Measurements from ENCODE around the gene IL22RA1. TPM values are rescaled to one million over a fixed set of nuclear protein-coding genes. Genes with fewer than 3 reads are reported as not detected.

IL22RA1 gene
- total RNA-seq, 4 donors from 2014 or later: 0.23 TPM; not detected in 3

GRCh38 chr1:24130385-24130784 is 12.6 kb downstream of the IL22RA1 start:
- TF ChIP-seq POLR2A (IDR thresholded peaks at IDR 0.05; ENCODE audit: low read depth): no peak
- H3K4me1 ChIP-seq: peaks cover 0 to 6% (median 0%) of the 10 kb centered on the region in 4 donors
- 88% methylated on average over 3 of the region's 3 CpGs for WGBS

GRCh38 chr1:24127801-24128363 is 15.1 kb downstream of the IL22RA1 start:
- Histone ChIP-seq H3K27me3 (no peaks in the 10 kb centered on the region), H3K4me3 (no peak overlapping the region), H3K27ac (replicated peaks in 1 of 4) (no peak overlapping the region), H3K36me3 (no peaks in the 10 kb centered on the region), H3K4me1 (peaks cover 0 to 6% (median 0%) of the 10 kb centered on the region in 4 donors), H3K9me3 (peaks cover 0 to 16% (median 7%) of the 10 kb centered on the region in 4 donors)
- TF ChIP-seq CTCF (IDR thresholded peaks at IDR 0.05): no peak
- no peak for TF ChIP-seq EP300 (IDR thresholded peaks at IDR 0.05)
- TF ChIP-seq POLR2A (IDR thresholded peaks at IDR 0.05; ENCODE audit: low read depth): no peak
- TF ChIP-seq POLR2AphosphoS5 (IDR thresholded peaks at IDR 0.05): no peak
- intact Hi-C loops (cut with DNase I): no loop called here
- no peak for DNase-seq (ENCODE audit: extremely low spot score)
- WGBS: 91% methylated on average over 7 of the region's 7 CpGs

More at GRCh38 chr1:24130385-24130784, 12.6 kb downstream of the IL22RA1 start:
- no peak for DNase-seq (ENCODE audit: extremely low spot score)
- Histone ChIP-seq H3K27ac (replicated peaks in 1 of 4) (no peak overlapping the region), H3K27me3 (no peaks in the 10 kb centered on the region), H3K9me3 (peaks cover 0 to 16% (median 7%) of the 10 kb centered on the region in 4 donors), H3K4me3 (no peak overlapping the region), H3K36me3 (no peaks in the 10 kb centered on the region)
- intact Hi-C loops (cut with DNase I): no loop called here

GRCh38 chr1:24127134-24127800 is 15.7 kb downstream of the IL22RA1 start:
- intact Hi-C loops (cut with DNase I): no loop called here

GRCh38 chr1:24126672-24127023 is 16.3 kb downstream of the IL22RA1 start:
- Histone ChIP-seq H3K4me1 (peaks cover 0 to 6% (median 0%) of the 10 kb centered on the region in 4 donors), H3K27me3 (no peaks in the 10 kb centered on the region), H3K4me3 (no peak overlapping the region), H3K27ac (replicated peaks in 1 of 4) (no peak overlapping the region), H3K9me3 (peaks cover 0 to 16% (median 7%) of the 10 kb centered on the region in 4 donors), H3K36me3 (no peaks in the 10 kb centered on the region)
- no peak for TF ChIP-seq EP300 (IDR thresholded peaks at IDR 0.05)
- no peak for TF ChIP-seq POLR2AphosphoS5 (IDR thresholded peaks at IDR 0.05)
- no peak for DNase-seq (ENCODE audit: extremely low spot score)
- intact Hi-C loops (cut with DNase I): no loop called here
- 83% methylated on average over 5 of the region's 5 CpGs for WGBS

More at GRCh38 chr1:24127134-24127800, 15.7 kb downstream of the IL22RA1 start:
- Histone ChIP-seq H3K9me3 (peaks cover 0 to 16% (median 7%) of the 10 kb centered on the region in 4 donors), H3K4me3 (no peak overlapping the region), H3K27me3 (no peaks in the 10 kb centered on the region), H3K27ac (replicated peaks in 1 of 4) (no peak overlapping the region), H3K36me3 (no peaks in the 10 kb centered on the region), H3K4me1 (peaks cover 0 to 6% (median 0%) of the 10 kb centered on the region in 4 donors)
- DNase-seq (ENCODE audit: extremely low spot score): no peak
- TF ChIP-seq POLR2AphosphoS5 (IDR thresholded peaks at IDR 0.05) (no peak), CTCF (IDR thresholded peaks at IDR 0.05) (no peak), EP300 (IDR thresholded peaks at IDR 0.05) (no peak), POLR2A (IDR thresholded peaks at IDR 0.05; ENCODE audit: low read depth) (no peak)
- WGBS: 93% methylated on average over 3 of the region's 3 CpGs

- no peaks in the 10 kb centered on the region for H3K36me3 ChIP-seq
- peaks cover 0 to 6% (median under 1%) of the 10 kb centered on the region in 4 donors for H3K4me1 ChIP-seq
- no peaks in the 10 kb centered on the region for H3K27me3 ChIP-seq
- DNase-seq (ENCODE audit: extremely low spot score): no peak
- intact Hi-C loops (cut with DNase I): no loop called here
- no peak overlapping the region for H3K4me3 ChIP-seq
- TF ChIP-seq EP300 (IDR thresholded peaks at IDR 0.05) (no peak), POLR2A (IDR thresholded peaks at IDR 0.05; ENCODE audit: low read depth) (no peak), POLR2AphosphoS5 (IDR thresholded peaks at IDR 0.05) (no peak), CTCF (IDR thresholded peaks at IDR 0.05) (no peak)
- no peak overlapping the region for H3K27ac ChIP-seq (replicated peaks in 1 of 4)
- H3K9me3 ChIP-seq: peaks cover 0 to 15% (median 7%) of the 10 kb centered on the region in 4 donors
- WGBS: 31% methylated on average over 5 of the region's 6 CpGs
Measured at GRCh38 chr1:24126018-24126671, 16.8 kb downstream of the IL22RA1 start.

Measured in esophagus muscularis mucosa (tissue), 4 donors.